HG03342 (cell line): ENCODE results near the gene SAMM50.

Experiments
- ATAC-seq: cut with Tn5 transposase; IDR thresholded peaks from one replicate; pipeline ENCODE4 v1.9.1; 2021; ENCODE audit warnings: mild to moderate bottlenecking, moderate library complexity; ENCODE audit not compliant: unreplicated experiment

Gene SAMM50

DNA sequence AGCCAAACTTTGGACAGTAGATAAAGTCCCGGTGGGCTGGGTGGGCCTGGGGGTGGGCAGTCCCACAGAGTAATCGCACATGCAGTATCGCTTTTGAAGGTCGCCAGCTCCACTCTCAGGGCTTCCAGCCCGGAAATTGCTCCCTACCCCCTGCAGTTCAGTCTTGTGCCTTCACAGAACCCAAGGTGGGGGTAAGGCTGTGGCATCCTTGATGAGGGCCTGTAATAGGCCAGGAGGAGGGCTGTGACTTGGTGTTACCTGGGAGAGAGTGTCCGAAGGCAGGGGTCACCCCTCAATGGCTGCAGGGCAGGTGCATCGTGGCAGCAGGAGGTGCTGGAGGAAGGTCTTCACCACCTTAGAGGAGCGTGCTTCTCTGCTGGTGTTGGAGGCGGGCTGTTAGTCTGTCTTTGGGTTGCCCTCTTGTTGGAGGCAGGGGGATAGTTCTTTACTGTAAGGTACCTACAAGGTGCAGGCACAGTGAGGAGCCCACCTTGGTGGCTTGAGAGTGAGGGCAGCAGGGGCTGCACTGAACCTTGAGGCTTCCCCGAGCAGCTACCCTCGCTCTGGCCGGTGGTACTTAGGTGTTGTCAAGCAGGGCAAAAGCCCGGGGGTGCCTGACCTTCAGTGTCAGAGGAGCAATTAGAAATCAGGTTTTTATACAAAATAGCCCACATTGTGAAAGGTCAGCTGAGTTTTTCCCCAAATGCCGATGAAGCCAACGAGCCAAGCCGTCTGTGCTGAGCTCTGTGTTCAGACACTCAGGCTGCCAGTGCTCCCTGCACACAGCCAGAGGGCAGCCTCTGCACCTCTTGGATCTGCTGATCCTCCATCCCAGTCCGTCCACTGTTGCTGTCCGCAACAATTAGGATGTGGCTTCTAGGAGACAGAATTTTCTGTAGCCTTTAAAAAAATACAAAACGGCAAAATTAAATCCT lies 21.9 kb downstream of the SAMM50 start:
- no peak for ATAC-seq

DNA sequence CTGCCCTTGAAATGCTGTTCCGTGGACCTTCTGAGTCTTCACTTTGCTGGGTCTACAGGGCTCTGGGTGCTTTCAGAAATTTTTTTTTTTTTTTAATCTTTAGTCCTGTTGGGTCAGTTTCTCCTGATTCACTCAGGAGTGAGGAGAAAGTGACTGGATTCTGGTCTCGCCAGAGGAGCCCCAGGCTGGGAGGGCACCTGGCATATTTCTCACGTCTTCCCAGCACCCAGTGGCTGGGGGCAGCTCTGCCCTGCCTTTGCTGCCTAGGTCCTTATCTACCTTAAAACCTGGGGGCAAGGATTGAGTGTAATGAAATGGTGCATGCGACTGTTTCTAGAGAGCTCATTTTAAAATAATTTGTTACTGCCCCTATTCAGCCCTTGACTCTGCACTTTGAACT lies 23.3 kb downstream of the SAMM50 start:
- ATAC-seq, result no peak

DNA sequence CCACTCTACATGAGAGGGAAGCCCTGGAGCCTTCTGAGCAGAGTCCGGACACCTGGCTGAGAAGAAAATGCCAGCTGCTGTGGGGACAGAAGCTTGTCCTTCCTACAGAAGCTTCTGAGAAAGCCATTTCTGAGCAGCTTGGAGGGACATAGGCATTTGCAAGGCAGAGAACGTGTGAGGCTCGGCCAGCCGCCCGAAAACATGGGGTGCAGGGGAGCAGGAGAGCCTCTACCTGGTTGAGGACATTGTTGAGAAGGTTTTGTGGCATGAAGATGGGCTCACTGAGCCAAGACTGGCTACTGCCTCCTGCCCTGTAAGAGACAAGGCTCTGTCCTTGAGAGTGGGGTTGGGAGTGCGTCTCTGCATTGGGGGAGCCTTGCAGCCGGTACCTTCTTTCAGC lies 25.3 kb downstream of the SAMM50 start:
- ATAC-seq, result no peak

DNA sequence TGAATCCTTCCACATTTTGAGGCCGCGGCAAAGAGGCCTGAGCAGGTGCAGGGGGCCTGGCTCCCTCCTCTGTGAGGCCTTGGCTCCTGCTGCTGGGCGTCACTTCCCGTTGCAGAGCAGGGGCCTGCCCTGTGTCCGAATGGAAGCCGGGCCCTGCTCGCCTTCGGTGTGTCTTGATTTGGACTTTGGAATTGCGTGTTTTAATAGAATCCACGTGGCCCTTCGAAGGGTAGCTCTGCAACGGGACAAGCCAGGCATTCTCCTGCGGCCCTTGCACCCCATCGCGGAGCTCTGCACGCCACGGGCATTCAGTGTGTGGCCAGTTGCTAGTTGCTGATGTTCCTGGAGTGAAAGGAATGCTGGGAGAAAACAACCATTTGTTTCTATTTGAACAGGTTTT lies 25.8 kb downstream of the SAMM50 start:
- ATAC-seq, result no peak

DNA sequence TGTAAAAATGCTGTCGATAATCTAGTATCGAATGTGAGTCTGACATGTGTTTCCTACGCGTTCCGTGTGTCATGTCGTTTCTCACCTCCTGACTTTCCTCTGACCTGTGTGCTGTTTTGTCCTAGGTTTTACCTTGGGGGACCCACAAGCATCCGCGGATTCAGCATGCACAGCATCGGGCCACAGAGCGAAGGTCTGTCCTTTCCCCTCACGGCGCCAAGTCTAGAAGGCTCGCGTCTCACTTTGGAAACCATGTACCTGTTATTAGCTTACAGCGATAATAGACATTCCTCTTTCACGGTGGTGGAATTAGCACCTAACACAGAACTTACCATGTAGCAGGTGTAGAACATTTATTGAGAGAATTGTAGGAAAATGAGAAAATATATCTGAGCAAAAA lies 28.6 kb downstream of the SAMM50 start:
- ATAC-seq, result no peak

DNA sequence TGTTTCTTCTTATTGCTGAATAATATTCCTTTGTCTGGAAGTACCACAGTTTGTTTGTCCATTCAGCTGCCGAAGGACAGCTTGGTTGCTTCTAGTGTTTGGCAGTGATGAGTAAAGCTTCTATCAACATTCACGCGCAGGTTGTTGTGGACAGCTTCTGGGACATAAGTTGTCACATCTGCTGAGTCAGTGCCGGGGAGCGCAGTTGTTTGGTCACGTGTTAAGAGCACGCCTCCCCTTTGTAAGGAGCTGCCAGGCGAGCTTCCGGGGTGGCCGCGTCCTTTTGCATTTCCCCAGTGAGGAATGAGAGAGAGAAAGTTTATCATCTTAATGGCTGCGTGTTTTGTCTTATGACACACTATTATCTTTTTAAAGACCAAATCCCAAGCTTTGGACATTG lies 30.3 kb downstream of the SAMM50 start:
- no peak for ATAC-seq

DNA sequence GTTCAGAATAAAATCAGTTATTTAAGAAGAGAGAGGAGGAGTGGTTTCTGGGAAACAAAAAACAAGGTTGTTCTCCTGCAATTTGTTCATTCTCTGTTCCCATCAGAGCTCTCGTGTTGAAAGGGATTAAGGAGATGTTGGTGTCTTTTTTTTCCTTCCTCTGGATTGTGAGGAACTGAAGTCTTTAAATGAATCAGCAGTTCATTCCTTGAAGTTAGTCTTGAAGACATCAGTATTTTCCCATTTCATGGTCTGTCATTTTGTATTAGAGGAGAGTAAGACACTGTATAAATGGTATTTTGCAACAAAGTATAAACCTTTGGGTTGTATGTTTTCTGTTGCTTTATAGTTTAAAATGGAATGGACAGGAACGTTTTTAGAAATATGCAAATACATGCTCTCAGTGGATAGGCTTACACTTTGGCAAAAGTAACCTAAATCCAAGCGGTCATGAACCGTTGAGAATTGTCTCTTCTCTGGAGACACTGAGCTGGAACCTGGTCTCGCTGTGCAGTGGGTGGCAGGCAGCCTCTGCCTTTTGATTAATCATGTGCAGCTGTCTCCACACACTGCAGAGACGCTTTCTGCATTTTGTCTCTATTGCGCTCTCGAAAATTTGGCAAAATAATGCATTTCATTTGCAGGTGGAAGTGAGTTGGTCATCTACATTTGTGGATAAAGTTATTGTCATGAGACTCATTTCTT lies 33.0 kb downstream of the SAMM50 start:
- ATAC-seq, result no peak

DNA sequence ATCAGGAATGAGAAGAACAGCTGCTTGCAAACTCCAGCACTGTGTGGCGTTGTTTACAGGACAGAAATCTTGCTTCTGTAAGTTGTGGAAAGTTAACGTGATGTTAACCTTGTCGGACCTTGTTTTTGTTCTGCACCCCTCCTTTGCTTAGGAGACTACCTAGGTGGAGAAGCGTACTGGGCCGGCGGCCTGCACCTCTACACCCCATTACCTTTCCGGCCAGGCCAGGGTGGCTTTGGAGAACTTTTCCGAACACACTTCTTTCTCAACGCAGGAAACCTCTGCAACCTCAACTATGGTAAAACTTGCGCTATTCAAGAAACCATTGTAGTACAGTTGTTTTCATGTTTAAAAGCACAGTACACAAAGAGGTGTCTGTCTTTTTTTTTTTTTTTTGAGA lies 33.7 kb downstream of the SAMM50 start:
- ATAC-seq, result no peak

DNA sequence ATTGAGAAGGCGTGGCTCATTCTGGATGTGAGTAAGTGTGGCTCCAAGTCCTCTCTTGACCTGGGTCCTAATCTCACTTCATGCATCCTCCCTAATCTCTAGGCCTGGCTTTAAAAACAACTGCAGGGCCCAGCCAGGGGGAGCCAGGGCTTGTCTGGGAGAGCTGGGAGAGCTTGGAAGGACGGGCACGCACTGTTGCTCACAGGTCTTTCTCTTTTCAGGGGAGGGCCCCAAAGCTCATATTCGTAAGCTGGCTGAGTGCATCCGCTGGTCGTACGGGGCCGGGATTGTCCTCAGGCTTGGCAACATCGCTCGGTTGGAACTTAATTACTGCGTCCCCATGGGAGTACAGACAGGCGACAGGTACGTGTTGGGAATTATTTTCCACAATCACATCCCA lies 34.8 kb downstream of the SAMM50 start:
- no peak for ATAC-seq

DNA sequence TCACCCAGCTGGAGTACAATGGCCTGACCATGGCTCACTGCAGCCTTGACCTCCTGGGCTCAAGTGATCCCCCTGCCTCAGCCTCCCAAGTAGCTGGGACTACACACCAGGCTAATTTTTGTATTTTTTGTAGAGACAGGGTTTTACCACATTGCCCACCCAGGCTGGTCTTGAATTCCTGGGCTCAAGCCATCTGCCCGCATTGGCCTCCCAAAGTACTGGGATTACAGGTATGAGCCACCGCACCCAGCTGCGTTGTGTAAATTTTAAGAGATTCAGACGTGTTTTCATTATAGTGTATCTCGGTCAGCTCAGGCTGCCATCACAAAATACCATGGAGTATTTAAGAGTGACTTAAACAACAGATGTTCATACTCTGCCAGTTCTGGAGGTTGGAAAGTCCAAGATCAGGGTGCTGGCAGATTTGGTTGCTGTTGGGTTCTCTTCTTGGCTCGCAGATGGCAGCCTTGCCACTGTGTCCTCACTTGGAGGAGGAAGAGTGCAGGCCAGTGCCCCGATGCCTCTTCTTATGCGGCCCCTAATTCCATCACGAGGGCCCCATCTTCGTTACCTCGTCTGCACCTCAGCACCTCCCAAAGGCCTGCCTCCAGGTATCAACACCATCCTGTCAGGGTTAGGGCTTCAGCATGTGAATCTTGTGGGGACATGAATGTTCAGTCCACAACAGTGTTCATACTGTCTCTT lies 36.2 kb downstream of the SAMM50 start:
- ATAC-seq, result no peak

DNA sequence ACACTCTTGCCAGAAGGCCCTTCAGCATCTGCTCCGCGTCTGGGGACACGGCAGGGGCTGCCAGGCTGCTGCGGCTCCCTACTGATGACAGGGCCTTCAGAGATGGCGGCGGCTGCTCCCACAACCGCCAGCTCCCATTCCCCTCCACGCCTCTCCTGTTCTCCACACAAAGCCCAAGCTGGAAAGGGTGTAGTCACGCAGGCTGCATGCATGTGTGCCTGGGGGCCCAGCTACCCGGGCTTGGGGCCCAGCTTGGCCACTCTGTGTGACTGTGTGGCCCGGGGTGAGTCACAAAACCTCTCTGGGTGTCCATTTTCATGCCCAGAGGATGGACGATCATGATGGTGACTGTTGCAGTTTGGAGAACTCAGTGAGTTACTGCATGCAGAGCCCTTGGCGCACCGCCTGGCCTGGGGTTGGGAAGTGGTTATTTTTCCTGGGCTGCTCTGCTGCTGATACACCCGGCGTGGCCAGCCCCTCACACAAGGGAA lies 37.1 kb downstream of the SAMM50 start:
- no peak for ATAC-seq

DNA sequence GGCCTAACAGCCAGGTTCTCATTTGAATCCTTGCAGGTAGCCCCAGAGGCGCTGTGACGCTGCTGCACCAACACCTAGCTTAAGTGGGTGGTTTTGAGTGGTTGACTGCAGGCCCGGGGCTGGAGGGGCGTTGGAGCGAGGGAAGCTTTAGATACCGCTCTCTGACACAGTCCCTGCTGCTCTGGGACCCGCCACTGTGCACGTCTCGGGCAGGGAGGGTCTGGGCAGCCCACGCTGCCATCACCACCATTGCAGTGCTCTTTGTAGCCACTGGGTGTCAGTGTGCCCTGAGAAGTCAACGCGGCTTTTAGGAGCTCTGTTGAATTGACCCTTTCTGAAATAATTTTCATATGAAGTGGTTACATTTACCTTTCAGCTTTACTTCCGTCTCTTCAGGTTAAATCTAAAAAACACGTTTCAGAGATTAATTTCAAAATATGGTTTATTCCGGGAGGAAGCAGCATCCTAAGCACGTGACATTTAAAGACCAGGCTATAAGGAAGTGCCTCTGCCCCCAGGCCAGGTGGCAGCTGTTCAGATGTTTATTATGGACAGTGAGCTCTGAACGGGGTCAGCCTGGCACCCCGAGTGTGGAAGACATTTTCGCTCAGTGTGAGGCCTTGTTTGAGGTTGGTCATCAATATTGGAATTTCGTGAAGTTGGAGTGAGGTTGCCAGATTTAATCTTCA lies 38.0 kb downstream of the SAMM50 start:
- no peak for ATAC-seq

DNA sequence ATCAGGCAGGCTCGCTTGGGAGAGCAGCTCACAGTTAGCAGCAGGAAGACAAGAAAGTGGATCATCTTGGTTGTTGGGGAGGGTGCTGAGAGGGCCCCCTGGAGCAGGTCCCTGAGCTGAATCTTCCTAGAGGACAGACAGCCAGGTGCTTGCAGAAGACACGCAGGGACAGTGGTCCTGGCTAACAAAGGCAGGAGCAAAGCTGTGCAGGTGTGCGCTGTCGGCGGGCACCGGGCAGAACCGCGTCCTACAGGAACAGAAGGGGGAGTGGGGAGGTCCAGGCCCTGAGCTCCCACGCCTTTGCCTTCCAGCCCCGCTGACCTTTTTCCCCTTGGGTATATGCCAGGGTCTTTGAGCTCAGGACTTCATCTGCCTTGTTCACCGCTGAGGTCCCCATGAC lies 38.8 kb downstream of the SAMM50 start:
- ATAC-seq, result no peak

DNA sequence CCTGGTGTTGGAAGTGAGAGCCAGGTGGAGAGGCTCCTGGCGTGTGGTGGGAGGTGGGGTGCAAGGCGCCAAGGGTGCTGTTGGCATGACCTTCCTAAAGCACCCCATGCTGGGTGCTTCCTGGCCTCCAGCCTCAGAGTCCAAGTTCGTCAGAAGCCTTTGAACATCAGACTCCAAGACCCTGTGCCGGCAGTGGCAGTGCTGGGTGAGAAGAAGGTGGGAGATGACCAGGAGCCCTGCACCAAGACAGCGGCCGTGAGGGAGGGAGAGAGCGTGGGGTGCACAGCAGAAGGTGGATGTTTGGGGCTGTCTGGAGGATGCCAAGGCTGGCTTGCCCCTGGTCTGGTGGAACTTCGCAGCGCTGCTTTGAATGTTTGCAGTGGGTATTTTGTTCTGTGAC lies 39.2 kb downstream of the SAMM50 start:
- ATAC-seq, result no peak

DNA sequence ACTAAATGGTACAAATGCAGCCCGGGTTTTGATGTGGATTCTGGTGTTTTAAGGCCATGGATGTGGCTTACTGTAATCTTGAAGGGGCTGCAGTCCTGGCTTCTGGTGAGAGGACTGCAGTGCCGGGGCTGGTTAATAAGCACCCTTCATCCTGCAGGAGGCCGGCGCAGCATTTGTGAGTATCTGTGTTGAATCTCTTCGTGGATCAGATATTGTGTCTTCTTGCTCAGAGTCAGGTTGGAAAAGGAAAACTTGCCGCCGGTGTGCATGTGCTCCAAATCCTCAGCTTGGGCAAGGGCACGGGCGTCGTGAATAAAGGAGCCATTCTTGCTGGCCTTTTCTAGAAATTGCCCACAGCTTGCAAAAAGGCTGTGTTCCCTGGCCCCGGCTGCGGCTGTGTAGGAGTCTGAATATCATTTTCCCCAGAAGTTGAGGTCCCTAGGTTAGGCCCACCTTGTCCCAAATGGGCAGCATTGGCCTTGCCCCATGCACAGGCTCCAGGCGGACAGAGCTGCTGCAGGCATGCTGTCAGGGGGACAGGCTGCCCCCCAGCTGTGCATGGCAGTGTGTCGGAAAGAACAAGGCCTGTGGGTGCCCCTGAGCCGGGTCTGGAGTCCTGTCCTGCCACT lies 39.9 kb downstream of the SAMM50 start:
- ATAC-seq, result no peak

DNA sequence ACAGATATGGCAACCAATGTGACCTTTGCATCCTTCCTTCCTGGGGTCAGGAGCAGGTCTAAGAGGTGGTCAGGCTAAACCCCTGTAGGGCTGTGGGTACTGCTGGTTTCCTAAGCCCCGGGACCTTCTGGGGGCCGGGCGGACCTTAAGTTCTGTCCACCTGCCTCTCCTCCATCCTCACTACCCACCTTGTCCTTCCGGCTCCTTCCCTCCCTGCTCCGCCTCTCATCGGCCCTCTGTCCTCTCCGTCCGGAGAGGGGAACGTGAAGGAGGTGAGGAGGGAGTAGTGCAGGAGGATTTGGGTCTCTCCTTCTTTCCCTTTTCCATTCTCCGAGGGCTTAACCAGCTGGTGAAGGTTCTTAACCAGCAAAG lies 40.5 kb downstream of the SAMM50 start:
- ATAC-seq, result no peak

DNA sequence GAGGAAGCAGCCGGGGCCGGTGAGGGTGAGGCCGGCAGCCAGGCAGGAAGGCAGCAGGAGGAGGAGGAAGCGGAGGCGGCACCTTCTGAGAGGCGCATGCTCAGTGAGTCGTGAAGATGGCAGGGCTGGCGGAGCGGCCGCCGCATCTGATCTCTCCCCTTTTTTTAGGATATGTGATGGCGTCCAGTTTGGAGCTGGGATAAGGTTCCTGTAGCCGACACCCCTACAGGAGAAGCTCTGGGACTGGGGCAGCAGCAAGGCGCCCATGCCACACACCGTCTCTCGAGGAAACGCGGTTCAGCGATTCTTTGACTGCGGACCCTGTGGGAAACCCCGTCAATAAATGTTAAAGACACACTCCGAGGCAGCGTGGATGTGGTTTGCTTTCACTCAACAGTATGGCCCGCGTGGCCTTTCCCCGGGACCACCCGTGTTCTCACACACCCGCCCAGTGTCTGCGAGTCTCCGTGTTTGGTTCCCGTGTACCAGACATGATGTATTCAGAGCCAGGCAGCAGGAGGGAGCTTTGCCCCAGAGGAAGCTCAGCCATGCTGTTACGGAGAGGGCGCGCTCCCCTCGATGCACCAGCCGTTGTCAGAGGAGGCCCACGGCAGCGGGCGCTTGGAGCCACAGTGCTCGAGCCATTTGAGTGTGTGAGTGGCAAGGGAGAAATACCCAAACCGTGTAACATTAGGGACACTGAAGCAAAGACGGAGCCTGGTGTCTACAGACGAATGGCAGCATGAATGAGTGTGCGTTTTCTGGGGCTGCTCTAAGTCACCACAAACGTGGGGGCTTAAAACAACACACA lies 41.1 kb downstream of the SAMM50 start:
- ATAC-seq, result peak; percentile 55

DNA sequence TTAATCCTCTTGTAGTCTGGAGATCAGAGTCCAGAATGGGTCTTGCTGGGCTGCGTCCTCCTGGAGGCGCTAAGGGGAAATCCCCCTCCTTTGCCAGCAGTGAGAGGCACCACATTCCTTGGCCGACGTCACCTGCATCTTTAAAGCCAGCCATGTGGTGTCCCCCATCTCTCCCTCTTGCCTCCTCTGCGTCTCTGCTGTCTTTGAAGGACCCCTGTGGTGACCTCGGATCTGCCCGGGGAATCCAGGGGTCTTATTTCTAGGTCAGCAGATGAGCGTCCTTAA lies 41.7 kb downstream of the SAMM50 start:
- no peak for ATAC-seq

DNA sequence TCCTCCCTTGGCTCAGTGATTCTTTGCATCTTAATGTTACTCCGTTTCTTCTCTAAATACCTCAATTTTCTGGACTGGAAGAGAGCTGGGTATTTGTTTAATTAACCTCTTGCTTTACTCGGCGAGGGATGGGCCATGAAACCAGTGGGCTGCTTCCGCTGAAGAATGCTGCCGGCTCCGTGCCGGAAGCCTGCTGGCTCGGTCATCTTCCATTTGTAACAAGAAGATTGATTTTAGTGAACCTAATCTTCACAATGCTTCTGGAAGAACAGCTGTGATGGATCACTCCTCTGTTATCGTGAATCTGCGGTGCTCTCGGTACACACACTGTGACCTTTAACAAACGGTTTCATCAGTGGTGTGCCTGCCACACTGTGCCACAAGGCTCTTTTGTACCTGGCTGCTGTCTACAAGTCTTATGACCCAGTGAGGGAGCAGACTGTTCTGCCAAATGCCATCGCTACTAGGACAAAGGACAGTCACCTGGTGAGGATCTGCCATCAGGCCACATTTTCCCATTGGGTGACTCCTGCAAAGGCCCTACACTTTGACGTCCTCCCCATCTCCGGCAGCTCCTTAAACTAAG lies 43.5 kb downstream of the SAMM50 start:
- ATAC-seq, result no peak

DNA sequence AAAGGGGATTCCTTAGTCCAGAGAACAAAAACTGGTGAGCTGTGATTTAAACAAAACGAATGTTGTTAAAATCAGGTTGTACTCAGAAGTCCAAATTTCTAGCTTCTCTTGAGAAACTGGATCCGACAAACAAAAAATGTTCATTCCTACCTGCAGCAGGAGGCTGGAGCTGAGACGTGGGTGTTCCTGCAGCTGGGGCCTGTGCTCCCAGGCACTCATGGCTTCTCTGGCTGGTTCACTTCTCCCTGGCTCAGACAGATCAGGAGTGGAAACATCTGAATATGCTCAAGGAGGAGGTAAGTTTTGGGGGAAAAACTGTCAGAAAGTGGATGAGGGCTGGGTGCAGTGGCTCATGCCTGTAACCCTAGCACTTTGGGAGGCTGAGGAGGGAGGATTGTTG lies 44.1 kb downstream of the SAMM50 start:
- ATAC-seq, result no peak
